Gastroesophageal sphincter (tissue), 3 donors: ENCODE results near the gene TPSD1.

Source experiments
- CTCF ChIP-seq, 4 experiments: fragments of 200-600 bp in 2 of 4; fragments of 450-650 bp in 2 of 4; sonication (generic) in 1 of 4; IDR thresholded peaks; one replicate each; pipeline ENCODE4 v1.5.1; 2017 to 2019; ENCODE audit warnings: antibody characterized with exemption in 4 of 4, mild to moderate bottlenecking in 2 of 4, moderate library complexity in 2 of 4
- EP300 ChIP-seq: sonication (generic); formaldehyde crosslinking; IDR thresholded peaks from one replicate; pipeline ENCODE4 v1.6.1; 2017; ENCODE audit warnings: antibody characterized with exemption, mild to moderate bottlenecking
- POLR2A ChIP-seq, 2 donors: fragments of 450-650 bp; IDR thresholded peaks; one replicate each; pipeline ENCODE4 v1.6.1; 2017; ENCODE audit warnings: antibody characterized with exemption in 2 of 2, mild to moderate bottlenecking in 2 of 2, moderate library complexity in 1 of 2
- POLR2AphosphoS5 ChIP-seq: sonication (generic); formaldehyde crosslinking; IDR thresholded peaks from one replicate; pipeline ENCODE4 v1.6.1; 2017; ENCODE audit warnings: antibody characterized with exemption

DNA sequence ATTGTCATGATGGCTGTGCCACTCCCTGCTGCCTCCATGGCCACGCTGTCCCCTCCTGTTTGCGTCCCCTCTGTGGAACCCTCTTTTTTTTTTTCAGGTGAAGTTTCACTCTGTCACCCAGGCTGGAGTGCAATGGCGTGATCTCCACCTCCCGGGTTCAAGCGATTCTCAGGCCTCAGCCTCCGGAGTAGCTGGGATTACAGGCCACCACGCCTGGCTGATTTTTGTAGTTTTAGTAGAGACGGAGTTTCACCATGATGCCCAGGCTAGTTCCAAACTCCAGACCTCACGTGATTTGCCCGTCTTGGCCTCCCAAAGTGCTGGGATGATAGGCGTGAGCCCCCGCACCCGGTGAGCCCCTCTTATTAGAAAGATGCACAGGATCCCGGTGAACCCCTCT, 42.5 kb downstream of the TPSD1 start:
- TF ChIP-seq CTCF (IDR thresholded peaks at IDR 0.05) = no peak
- no peak for TF ChIP-seq POLR2A (IDR thresholded peaks at IDR 0.05)
- TF ChIP-seq EP300 = no peak
- no peak for TF ChIP-seq POLR2AphosphoS5
